HG03378 (cell line): ENCODE results near the gene TUSC2.

ENCODE experiments used
- ATAC-seq: cut with Tn5 transposase; IDR thresholded peaks from one replicate; pipeline ENCODE4 v1.9.1; 2021; ENCODE audit warnings: mild to moderate bottlenecking, moderate library complexity; ENCODE audit not compliant: unreplicated experiment

The TUSC2 gene

GRCh38 chr3:50337175-50337861 lies 9.3 kb upstream of the TUSC2 start:
- peak; percentile 72 for ATAC-seq

GRCh38 chr3:50336452-50337174 lies 8.6 kb upstream of the TUSC2 start:
- peak; percentile 15 for ATAC-seq

- ATAC-seq: no peak
These were observed 6.5 kb upstream of the TUSC2 start for GRCh38 chr3:50334339-50335075.

GRCh38 chr3:50333744-50334328 lies 5.8 kb upstream of the TUSC2 start:
- no peak for ATAC-seq

- no peak for ATAC-seq
These were observed 3.4 kb upstream of the TUSC2 start for GRCh38 chr3:50331364-50331907.

- no peak for ATAC-seq
These were observed 2.3 kb upstream of the TUSC2 start for GRCh38 chr3:50330330-50330729.

- ATAC-seq: no peak
These were observed 894 bp downstream of the TUSC2 start for GRCh38 chr3:50327129-50327528.

- ATAC-seq: no peak
These were observed 1.9 kb downstream of the TUSC2 start for GRCh38 chr3:50326182-50326541.

- no peak for ATAC-seq
These were observed 2.4 kb downstream of the TUSC2 start for GRCh38 chr3:50325497-50326181.

GRCh38 chr3:50325113-50325480 lies 2.9 kb downstream of the TUSC2 start:
- ATAC-seq: no peak

- ATAC-seq: no peak
These were observed 3.5 kb downstream of the TUSC2 start for GRCh38 chr3:50324351-50325112.

- no peak for ATAC-seq
These were observed 4.3 kb downstream of the TUSC2 start for GRCh38 chr3:50323614-50324199.

- no peak for ATAC-seq
These were observed 4.9 kb downstream of the TUSC2 start for GRCh38 chr3:50323092-50323600.

GRCh38 chr3:50322386-50323091 lies 5.5 kb downstream of the TUSC2 start, which contains the start of gene HYAL2:
TSS of gene HYAL2 (minus strand) at chr3:50322745. CDS start at chr3:50320489, 2,256 bp downstream.
- no peak for ATAC-seq

- no peak for ATAC-seq
These were observed 6.0 kb downstream of the TUSC2 start for GRCh38 chr3:50322115-50322385.

GRCh38 chr3:50321336-50322114 lies 6.5 kb downstream of the TUSC2 start:
- peak; percentile 52 for ATAC-seq

GRCh38 chr3:50320853-50321335 lies 7.1 kb downstream of the TUSC2 start:
- peak; percentile 25 for ATAC-seq
